Lower lobe of right lung (tissue), 2 donors: ENCODE measurements around the gene FOXJ1. TPM values are rescaled to one million over a fixed set of nuclear protein-coding genes. Genes with fewer than 3 reads are reported as not detected.

Experiments
- ATAC-seq, 2 donors: fragments of 200-7000 bp; cut with Tn5 transposase; one replicate each; pipeline ENCODE4 v1.9.1; 2020 to 2022; ENCODE audit warnings: mild to moderate bottlenecking in 2 of 2, moderate library complexity in 2 of 2
- DNase-seq: peaks from one replicate; pipeline ENCODE4 v3.0.0-alpha.2; 2020
- H3K27ac ChIP-seq: fragments of 200-600 bp; one replicate; pipeline ENCODE4 v1.8.0; 2022
- H3K27me3 ChIP-seq: fragments of 200-600 bp; one replicate; pipeline ENCODE4 v1.8.0; 2022; ENCODE audit warnings: low read depth
- H3K36me3 ChIP-seq: fragments of 200-600 bp; one replicate; pipeline ENCODE4 v1.8.0; 2022; ENCODE audit warnings: mild to moderate bottlenecking
- H3K4me1 ChIP-seq: fragments of 200-600 bp; one replicate; pipeline ENCODE4 v1.8.0; 2022
- H3K4me3 ChIP-seq: fragments of 200-600 bp; one replicate; pipeline ENCODE4 v1.8.0; 2022; ENCODE audit warnings: mild to moderate bottlenecking
- H3K9me3 ChIP-seq: fragments of 200-600 bp; one replicate; pipeline ENCODE4 v1.8.0; 2022
- CTCF ChIP-seq: fragments of 200-600 bp; IDR thresholded peaks from one replicate; pipeline ENCODE4 v1.8.0; 2022; ENCODE audit warnings: antibody characterized with exemption, mild to moderate bottlenecking
- intact Hi-C: fragments of 100-400 bp; cut with DNase I; formaldehyde crosslinking; loops from one replicate; pipeline ENCODE4 v1.11.0; 2022
- total RNA-seq: library from RNA; stranded (reverse); fragmentation: NEBNext Ultra II Directional; extraction: Animal tissue kit (Norgen Biotek cat#: 25700); gene quantifications from one replicate; pipeline ENCODE4 v1.2.1, GENCODE V29; 2021
- donor health status: DM: no; HTN: yes; CAD: no; lungs with severe emphysema.

Gene FOXJ1
- total RNA-seq, 1 donor from 2014 or later = 21.5 TPM

GRCh38 chr17:76164331-76164730, 23.3 kb upstream of the FOXJ1 start:
- TF ChIP-seq CTCF = no peak
- ATAC-seq = no peak
- DNase-seq = no peak
- Histone ChIP-seq H3K9me3 (no peaks in the 10 kb centered on the region), H3K27ac (no peak overlapping the region), H3K27me3 (no peaks in the 10 kb centered on the region), H3K4me3 (no peak overlapping the region), H3K36me3 (no peaks in the 10 kb centered on the region), H3K4me1 (no peaks in the 10 kb centered on the region)
- intact Hi-C loops = no loop called here

- no peaks in the 10 kb centered on the region for H3K4me1 ChIP-seq
- no peaks in the 10 kb centered on the region for H3K27me3 ChIP-seq
- no peak for TF ChIP-seq CTCF
- no peak for ATAC-seq
- H3K9me3 ChIP-seq = no peaks in the 10 kb centered on the region
- H3K4me3 ChIP-seq = no peak overlapping the region
- no peak overlapping the region for H3K27ac ChIP-seq
- no peaks in the 10 kb centered on the region for H3K36me3 ChIP-seq
- no peak for DNase-seq
- intact Hi-C loops = no loop called here
These were observed 22.9 kb upstream of the FOXJ1 start for GRCh38 chr17:76163919-76164318.

GRCh38 chr17:76161619-76162266, 20.7 kb upstream of the FOXJ1 start:
- Histone ChIP-seq H3K9me3 (no peaks in the 10 kb centered on the region), H3K27me3 (no peaks in the 10 kb centered on the region), H3K4me1 (no peaks in the 10 kb centered on the region), H3K4me3 (no peak overlapping the region), H3K36me3 (no peaks in the 10 kb centered on the region), H3K27ac (no peak overlapping the region)
- no peak for ATAC-seq
- no peak for DNase-seq
- TF ChIP-seq CTCF = no peak
- intact Hi-C loops = no loop called here

- Histone ChIP-seq H3K27me3 (no peaks in the 10 kb centered on the region), H3K4me1 (no peaks in the 10 kb centered on the region), H3K9me3 (no peaks in the 10 kb centered on the region), H3K36me3 (no peaks in the 10 kb centered on the region), H3K4me3 (no peak overlapping the region), H3K27ac (no peak overlapping the region)
- no peak for DNase-seq
- no peak for TF ChIP-seq CTCF
- no peak for ATAC-seq
- intact Hi-C loops = no loop called here
These were observed 20.0 kb upstream of the FOXJ1 start for GRCh38 chr17:76160896-76161528.

- TF ChIP-seq CTCF = no peak
- H3K27me3 ChIP-seq = no peaks in the 10 kb centered on the region
- H3K4me1 ChIP-seq = no peaks in the 10 kb centered on the region
- H3K4me3 ChIP-seq = no peak overlapping the region
- H3K27ac ChIP-seq = no peak overlapping the region
- no peaks in the 10 kb centered on the region for H3K36me3 ChIP-seq
- no peaks in the 10 kb centered on the region for H3K9me3 ChIP-seq
- ATAC-seq = no peak
- no peak for DNase-seq
- intact Hi-C loops = no loop called here
These were observed 18.1 kb upstream of the FOXJ1 start for GRCh38 chr17:76159157-76159556.
